Progenitor cell of endocrine pancreas (in vitro differentiated cells): Measurements from ENCODE around the gene TBC1D10B. TPM values are rescaled to one million over a fixed set of nuclear protein-coding genes. Genes with fewer than 3 reads are reported as not detected.

Experiments used
- DNase-seq: peaks from one replicate; pipeline ENCODE4 v3.0.0; 2021; ENCODE audit warnings: low spot score; ENCODE audit not compliant: unreplicated experiment
- H3K27ac Mint-ChIP-seq: 2 replicates; pipeline ENCODE4 v1.8.0; 2021; ENCODE audit warnings: mild to moderate bottlenecking, moderate library complexity, mixed read lengths
- H3K27me3 Mint-ChIP-seq: 2 replicates; pipeline ENCODE4 v1.8.0; 2021; ENCODE audit warnings: mixed read lengths
- H3K36me3 Mint-ChIP-seq: 2 replicates; pipeline ENCODE4 v1.8.0; 2022; ENCODE audit warnings: mixed read lengths; ENCODE audit not compliant: insufficient read depth
- H3K4me1 Mint-ChIP-seq: 2 replicates; pipeline ENCODE4 v1.8.0; 2021; ENCODE audit warnings: low read depth, mixed read lengths
- H3K4me3 Mint-ChIP-seq: 2 replicates; pipeline ENCODE4 v1.8.0; 2021; ENCODE audit warnings: low read depth, mild to moderate bottlenecking, moderate library complexity, mixed read lengths
- H3K9me3 Mint-ChIP-seq: 2 replicates; pipeline ENCODE4 v1.8.0; 2021; ENCODE audit warnings: low read depth, mixed read lengths
- CTCF ChIP-seq: fragments of 200-600 bp; sonication (generic); IDR thresholded peaks from one replicate; pipeline ENCODE4 v1.5.0; 2021; ENCODE audit warnings: antibody characterized with exemption, mild to moderate bottlenecking; ENCODE audit not compliant: unreplicated experiment
- total RNA-seq: library from RNA; stranded (reverse); gene quantifications from 2 replicates; pipeline ENCODE4 v1.2.1, GENCODE V29; 2021

TBC1D10B gene
- total RNA-seq, 1 donor from 2014 or later = 51.8 TPM

GRCh38 chr16:30351586-30352419, 18.5 kb downstream of the TBC1D10B start:
- Mint-ChIP-seq H3K4me3 (no peak overlapping the region), H3K9me3 (no peaks in the 10 kb centered on the region), H3K4me1 (peaks cover 11% of the 10 kb centered on the region), H3K27me3 (no peaks in the 10 kb centered on the region), H3K36me3 (peaks cover 19% of the 10 kb centered on the region), H3K27ac (peak overlapping the region; percentile 37)
- no peak for DNase-seq
- TF ChIP-seq CTCF = no peak

- Mint-ChIP-seq H3K4me1 (peaks cover 8% of the 10 kb centered on the region), H3K27me3 (no peaks in the 10 kb centered on the region), H3K36me3 (peaks cover 19% of the 10 kb centered on the region), H3K9me3 (no peaks in the 10 kb centered on the region), H3K27ac (no peak overlapping the region), H3K4me3 (no peak overlapping the region)
- no peak for TF ChIP-seq CTCF
- DNase-seq = no peak
Observed at GRCh38 chr16:30351001-30351441, 19.3 kb downstream of the TBC1D10B start.

GRCh38 chr16:30350134-30350871, 20.0 kb downstream of the TBC1D10B start:
- H3K36me3 Mint-ChIP-seq = peaks cover 19% of the 10 kb centered on the region

GRCh38 chr16:30349675-30350074, 20.6 kb downstream of the TBC1D10B start:
- no peaks in the 10 kb centered on the region for H3K9me3 Mint-ChIP-seq
- no peaks in the 10 kb centered on the region for H3K27me3 Mint-ChIP-seq
- peaks cover 6% of the 10 kb centered on the region for H3K4me1 Mint-ChIP-seq
- DNase-seq = no peak
- H3K27ac Mint-ChIP-seq = no peak overlapping the region
- H3K36me3 Mint-ChIP-seq = peaks cover 19% of the 10 kb centered on the region
- H3K4me3 Mint-ChIP-seq = no peak overlapping the region
- no peak for TF ChIP-seq CTCF

More at GRCh38 chr16:30350134-30350871, 20.0 kb downstream of the TBC1D10B start:
- DNase-seq = no peak
- no peaks in the 10 kb centered on the region for H3K9me3 Mint-ChIP-seq
- no peak for TF ChIP-seq CTCF
- H3K27ac Mint-ChIP-seq = no peak overlapping the region
- peaks cover 6% of the 10 kb centered on the region for H3K4me1 Mint-ChIP-seq
- H3K4me3 Mint-ChIP-seq = no peak overlapping the region
- no peaks in the 10 kb centered on the region for H3K27me3 Mint-ChIP-seq

- H3K4me3 Mint-ChIP-seq = no peak overlapping the region
- H3K9me3 Mint-ChIP-seq = no peaks in the 10 kb centered on the region
- H3K27ac Mint-ChIP-seq = no peak overlapping the region
- peaks cover 19% of the 10 kb centered on the region for H3K36me3 Mint-ChIP-seq
- H3K4me1 Mint-ChIP-seq = no peaks in the 10 kb centered on the region
- TF ChIP-seq CTCF = no peak
- no peaks in the 10 kb centered on the region for H3K27me3 Mint-ChIP-seq
- no peak for DNase-seq
Observed at GRCh38 chr16:30348929-30349328, 21.4 kb downstream of the TBC1D10B start.
